Breast epithelium (tissue), 4 donors: Measurements from ENCODE around the gene SLC43A2. TPM values are rescaled to one million over a fixed set of nuclear protein-coding genes. Genes with fewer than 3 reads are reported as not detected.

Source experiments
- DNase-seq, 2 donors: peaks; one replicate each; pipeline ENCODE4 v3.0.0-alpha.2; 2019; ENCODE audit warnings: low spot score in 2 of 2
- H3K27ac ChIP-seq, 2 donors: fragments of 200-600 bp; sonication (generic) in 1 of 2; one replicate each; pipeline ENCODE4 v1.5.1; 2016 to 2019; ENCODE audit warnings: mild to moderate bottlenecking in 1 of 2
- H3K27me3 ChIP-seq, 2 donors: fragments of 200-600 bp; sonication (generic) in 1 of 2; one replicate each; pipeline versions ENCODE4 v1.5.1 to v1.6.0; 2017 to 2019; ENCODE audit warnings: control low read depth in 1 of 2, mild to moderate bottlenecking in 1 of 2
- H3K36me3 ChIP-seq: fragments of 200-600 bp; one replicate; pipeline ENCODE4 v1.5.1; 2019
- H3K4me1 ChIP-seq, 2 donors: fragments of 200-600 bp; sonication (generic); one replicate each; pipeline ENCODE4 v1.5.1; 2016 to 2019; ENCODE audit warnings: control low read depth in 1 of 2
- H3K4me3 ChIP-seq, 3 donors: fragments of 200-600 bp; sonication (generic); 1 replicate in 2 of 3; 2 replicates in 1 of 3; pipeline ENCODE4 v1.5.1; 2016 to 2019; ENCODE audit warnings: mild to moderate bottlenecking in 3 of 3, moderate library complexity in 2 of 3
- H3K9me3 ChIP-seq, 2 donors: fragments of 200-600 bp; sonication (generic) in 1 of 2; one replicate each; pipeline ENCODE4 v1.5.1; 2016 to 2019; ENCODE audit warnings: control low read depth in 1 of 2
- POLR2A ChIP-seq: fragments of 450-650 bp; IDR thresholded peaks from one replicate; pipeline ENCODE4 v1.6.1; 2016; ENCODE audit warnings: antibody characterized with exemption, mild to moderate bottlenecking, moderate library complexity
- POLR2AphosphoS5 ChIP-seq, 3 donors: sonication (generic); formaldehyde crosslinking; IDR thresholded peaks; one replicate each; pipeline ENCODE4 v1.6.1; 2017; ENCODE audit warnings: antibody characterized with exemption in 3 of 3
- intact Hi-C: fragments of 100-400 bp; cut with DNase I; formaldehyde crosslinking; loops from one replicate; pipeline ENCODE4 v1.15.1; 2023; ENCODE audit warnings: low total_unique reads
- total RNA-seq, 3 donors: library from RNA; depleted of rRNA; stranded (reverse); fragments of >200 nt; gene quantifications; one replicate each; pipeline ENCODE4 v1.1.0, GENCODE V29; 2016
- TF ChIP-seq, protein P1 (sequence below), 3 donors: fragments of 450-650 bp; IDR thresholded peaks; one replicate each; pipeline ENCODE4 v1.5.1; 2016 to 2017; ENCODE audit warnings: antibody characterized with exemption in 3 of 3, mild to moderate bottlenecking in 3 of 3, moderate library complexity in 3 of 3

SLC43A2 gene
- total RNA-seq, 3 donors from 2014 or later, result 13.8 to 18.9 (median 14.9) TPM

DNA sequence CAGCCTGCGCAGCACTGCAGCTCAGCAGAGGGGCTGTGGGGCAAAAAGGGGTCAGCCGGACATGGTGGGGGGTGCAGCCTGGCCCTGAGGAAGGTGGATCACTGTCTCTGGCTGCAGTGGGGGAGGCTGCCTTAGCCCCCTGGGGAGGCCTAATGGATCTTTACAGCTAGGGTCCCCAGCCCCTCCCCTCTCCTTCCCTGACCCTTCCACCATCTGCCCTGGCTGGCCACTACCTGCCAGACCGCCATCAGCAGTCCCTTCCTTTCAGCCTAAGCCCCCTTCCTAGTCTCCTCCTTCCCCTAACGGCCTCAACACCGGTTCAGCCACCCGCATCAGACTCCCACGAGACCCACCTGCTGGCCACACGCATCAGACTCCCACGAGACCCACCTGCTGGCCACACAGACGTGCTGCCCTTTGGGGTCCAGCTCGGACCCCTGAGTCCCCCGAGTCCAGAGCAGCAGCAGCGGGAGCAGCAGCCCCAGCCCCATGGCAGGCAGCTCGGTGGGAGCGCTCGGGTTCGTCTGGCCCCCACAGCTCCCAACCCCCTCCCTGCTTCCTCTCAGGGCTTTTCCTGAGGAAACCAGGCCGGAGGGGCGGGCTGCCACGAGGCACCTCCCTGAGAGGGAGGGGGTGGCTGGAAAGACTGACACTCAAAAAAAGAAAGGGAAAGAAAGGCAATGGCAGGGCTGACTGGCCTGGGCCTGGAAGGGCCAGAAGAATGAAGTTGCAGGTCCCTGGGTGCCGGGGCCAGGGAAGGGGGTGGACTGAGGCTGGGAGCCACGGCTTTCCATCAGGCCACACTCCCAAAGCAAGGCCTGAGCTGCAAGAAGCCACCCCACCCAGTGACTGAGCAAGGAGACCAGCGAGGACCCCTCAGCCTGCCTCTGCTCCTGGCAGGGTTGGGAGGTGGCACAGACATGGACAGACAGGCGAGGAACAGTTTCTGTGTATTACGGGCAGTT is 16.9 kb upstream of the SLC43A2 start, which contains the start of gene SCARF1:
SCARF1 (minus strand) TSS at position 526 of the 965 bp plus-strand sequence; CDS start at position 491, 35 bp downstream.
- Histone ChIP-seq H3K27me3 (no peaks in the 10 kb centered on the region), H3K27ac (peak within 1 kb of the TSS in 1 of 2 donors; percentile 67), H3K9me3 (no peaks in the 10 kb centered on the region), H3K36me3 (no peaks in the 10 kb centered on the region), H3K4me3 (peak within 1 kb of the TSS; percentile 34 to 73 (median 59)), H3K4me1 (peaks cover 0 to 9% of the 10 kb centered on the region in 2 donors)
- intact Hi-C loops, result loop anchor here (10.0 kb wide), 1 partner anchor 381 kb away; no protein-coding TSS in a partner anchor
- TF ChIP-seq, protein P1, sequence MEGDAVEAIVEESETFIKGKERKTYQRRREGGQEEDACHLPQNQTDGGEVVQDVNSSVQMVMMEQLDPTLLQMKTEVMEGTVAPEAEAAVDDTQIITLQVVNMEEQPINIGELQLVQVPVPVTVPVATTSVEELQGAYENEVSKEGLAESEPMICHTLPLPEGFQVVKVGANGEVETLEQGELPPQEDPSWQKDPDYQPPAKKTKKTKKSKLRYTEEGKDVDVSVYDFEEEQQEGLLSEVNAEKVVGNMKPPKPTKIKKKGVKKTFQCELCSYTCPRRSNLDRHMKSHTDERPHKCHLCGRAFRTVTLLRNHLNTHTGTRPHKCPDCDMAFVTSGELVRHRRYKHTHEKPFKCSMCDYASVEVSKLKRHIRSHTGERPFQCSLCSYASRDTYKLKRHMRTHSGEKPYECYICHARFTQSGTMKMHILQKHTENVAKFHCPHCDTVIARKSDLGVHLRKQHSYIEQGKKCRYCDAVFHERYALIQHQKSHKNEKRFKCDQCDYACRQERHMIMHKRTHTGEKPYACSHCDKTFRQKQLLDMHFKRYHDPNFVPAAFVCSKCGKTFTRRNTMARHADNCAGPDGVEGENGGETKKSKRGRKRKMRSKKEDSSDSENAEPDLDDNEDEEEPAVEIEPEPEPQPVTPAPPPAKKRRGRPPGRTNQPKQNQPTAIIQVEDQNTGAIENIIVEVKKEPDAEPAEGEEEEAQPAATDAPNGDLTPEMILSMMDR (IDR thresholded peaks at IDR 0.05), result no peak
- TF ChIP-seq POLR2A (no peak), POLR2AphosphoS5 (IDR thresholded peaks at IDR 0.05) (no peak)
- DNase-seq, result no peak

DNA sequence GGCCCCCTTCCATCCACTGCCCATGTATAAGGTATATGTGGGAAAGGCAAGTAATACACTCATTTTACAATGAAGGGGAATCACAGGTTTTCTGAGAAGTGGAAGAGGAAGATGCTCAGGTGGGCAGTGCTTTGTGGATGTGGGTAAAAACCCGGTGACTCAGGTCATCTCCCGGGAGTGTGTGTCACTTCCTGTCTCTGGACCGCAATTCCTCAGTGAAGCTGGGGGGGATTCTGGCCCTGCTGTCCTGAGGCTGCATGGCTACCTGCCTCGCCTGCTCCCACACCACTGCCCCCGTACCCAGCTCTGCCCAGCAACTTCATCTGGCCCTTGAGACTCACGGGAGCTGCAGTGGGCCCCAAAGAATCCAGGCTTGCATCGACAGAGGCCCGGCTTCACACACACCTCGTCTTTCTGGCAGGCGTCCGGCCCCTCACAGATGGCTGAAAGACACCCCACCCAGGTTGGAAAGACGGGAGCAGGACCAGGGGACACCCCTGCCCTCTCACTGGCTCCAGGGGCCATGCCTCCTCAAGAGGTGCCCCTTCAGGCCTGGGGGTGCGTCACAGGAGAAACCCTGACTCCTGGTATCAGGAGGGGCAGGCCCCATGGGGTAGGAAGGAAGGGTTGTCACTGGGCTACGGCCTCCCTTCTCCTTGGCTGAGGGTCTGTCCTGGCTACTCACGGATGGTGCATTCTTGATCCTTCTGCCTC is 16.0 kb upstream of the SLC43A2 start:
- intact Hi-C loops, result loop anchor here (10.0 kb wide), 1 partner anchor 380 kb away; no protein-coding TSS in a partner anchor
- TF ChIP-seq POLR2AphosphoS5 (IDR thresholded peaks at IDR 0.05) (no peak), POLR2A (no peak)
- TF ChIP-seq, protein P1 (IDR thresholded peaks at IDR 0.05), result no peak
- no peaks in the 10 kb centered on the region for H3K27me3 ChIP-seq
- peak overlapping the region in 1 of 2 donors; percentile 67 for H3K27ac ChIP-seq
- H3K4me3 ChIP-seq, result peak overlapping the region; percentile 34 to 73 (median 59)
- no peaks in the 10 kb centered on the region for H3K36me3 ChIP-seq
- no peak for DNase-seq
- H3K9me3 ChIP-seq, result no peaks in the 10 kb centered on the region
- peaks cover 0 to 6% of the 10 kb centered on the region in 2 donors for H3K4me1 ChIP-seq

GRCh38 chr17:1643999-1644492 is 15.4 kb upstream of the SLC43A2 start:
- intact Hi-C loops, result loop anchor here (10.0 kb wide), 1 partner anchor 379 kb away; no protein-coding TSS in a partner anchor
- TF ChIP-seq POLR2A, result no peak
- Histone ChIP-seq H3K27ac (peak overlapping the region in 1 of 2 donors; percentile 62), H3K27me3 (no peaks in the 10 kb centered on the region), H3K36me3 (no peaks in the 10 kb centered on the region), H3K9me3 (no peaks in the 10 kb centered on the region), H3K4me1 (peaks cover 0 to 6% of the 10 kb centered on the region in 2 donors), H3K4me3 (peak overlapping the region; percentile 28 to 73 (median 59))
- no peak for DNase-seq

DNA sequence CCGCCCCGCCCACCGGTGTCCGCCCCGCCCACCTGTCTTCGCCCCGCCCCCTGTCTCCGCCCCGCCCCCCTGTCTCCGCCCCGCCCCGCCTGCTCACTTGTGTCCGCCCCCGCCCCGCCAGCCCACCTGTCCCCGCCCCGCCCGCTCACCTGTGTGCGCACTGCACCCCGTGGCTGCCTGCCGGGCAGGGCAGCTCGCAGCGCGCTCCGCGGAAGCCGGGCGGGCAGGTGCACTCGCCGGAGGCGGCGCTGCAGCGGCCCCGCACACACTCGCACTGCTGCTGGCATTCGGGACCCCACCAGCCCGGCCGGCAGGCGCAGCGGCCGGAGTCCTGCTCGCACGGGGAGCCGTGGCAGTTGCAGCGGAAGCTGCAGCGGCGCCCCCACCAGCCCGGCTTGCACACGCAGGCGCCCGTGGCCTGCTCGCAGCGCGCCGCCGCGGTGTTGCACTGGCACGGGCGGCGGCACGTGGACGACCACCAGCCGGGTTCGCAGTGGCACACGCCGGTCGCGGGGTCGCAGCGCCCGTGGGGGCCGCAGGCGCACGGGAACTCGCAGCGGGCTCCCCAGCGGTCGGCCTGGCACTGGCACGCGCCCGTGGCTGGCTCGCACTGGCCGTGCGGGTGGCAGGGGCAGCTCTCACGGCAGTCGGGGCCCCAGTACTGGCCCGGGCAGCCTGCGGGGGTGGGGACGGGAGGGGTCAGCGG is 14.8 kb upstream of the SLC43A2 start:
- Histone ChIP-seq H3K9me3 (no peaks in the 10 kb centered on the region), H3K4me3 (peak overlapping the region; percentile 28 to 73 (median 59)), H3K36me3 (no peaks in the 10 kb centered on the region), H3K27me3 (no peaks in the 10 kb centered on the region), H3K4me1 (peaks cover 0 to 6% of the 10 kb centered on the region in 2 donors), H3K27ac (peak overlapping the region in 1 of 2 donors; percentile 62)
- intact Hi-C loops, result loop anchor here (10.0 kb wide), 1 partner anchor 379 kb away; no protein-coding TSS in a partner anchor
- TF ChIP-seq POLR2AphosphoS5 (IDR thresholded peaks at IDR 0.05) (no peak), POLR2A (no peak)
- TF ChIP-seq, protein P1 (IDR thresholded peaks at IDR 0.05), result peak in 1 of 3 donors; percentile 25
- DNase-seq, result peak; percentile 63 to 77

- H3K36me3 ChIP-seq, result no peaks in the 10 kb centered on the region
- DNase-seq, result no peak
- H3K27me3 ChIP-seq, result no peaks in the 10 kb centered on the region
- no peaks in the 10 kb centered on the region for H3K9me3 ChIP-seq
- no peak overlapping the region for H3K27ac ChIP-seq
- H3K4me1 ChIP-seq, result peaks cover 0 to 6% of the 10 kb centered on the region in 2 donors
- intact Hi-C loops, result loop anchor here (10.0 kb wide), 1 partner anchor 376 kb away; no protein-coding TSS in a partner anchor
- H3K4me3 ChIP-seq, result no peak overlapping the region
- TF ChIP-seq, protein P1 (IDR thresholded peaks at IDR 0.05), result no peak
- TF ChIP-seq POLR2AphosphoS5 (IDR thresholded peaks at IDR 0.05) (no peak), POLR2A (no peak)
Observed at GRCh38 chr17:1641065-1641403, 12.4 kb upstream of the SLC43A2 start.
